Testis (tissue), 3 donors: ENCODE measurements around the gene TBX21. TPM values are rescaled to one million over a fixed set of nuclear protein-coding genes. Genes with fewer than 3 reads are reported as not detected.

Experiments used
- DNase-seq: peaks from one replicate; pipeline ENCODE4 v3.0.0-alpha.2; 2019
- H3K27ac ChIP-seq, 2 donors: fragments of 200-600 bp; sonication (generic); one replicate each; pipeline ENCODE4 v1.5.1; 2019
- H3K27me3 ChIP-seq: fragments of 200-600 bp; sonication (generic); one replicate; pipeline ENCODE4 v1.5.1; 2019
- H3K36me3 ChIP-seq: fragments of 200-600 bp; sonication (generic); one replicate; pipeline ENCODE4 v1.5.1; 2017; ENCODE audit warnings: low read depth; ENCODE audit errors: missing control alignments
- H3K4me1 ChIP-seq: fragments of 200-600 bp; sonication (generic); one replicate; pipeline ENCODE4 v1.5.1; 2019
- H3K4me3 ChIP-seq, 2 donors: fragments of 200-600 bp; sonication (generic); one replicate each; pipeline ENCODE4 v1.5.1; 2017 to 2019
- H3K9me3 ChIP-seq: fragments of 200-600 bp; sonication (generic); one replicate; pipeline ENCODE4 v1.5.1; 2017
- CTCF ChIP-seq, 3 experiments: fragments of 450-650 bp in 2 of 3; fragments of 200-600 bp in 1 of 3; sonication (generic) in 1 of 3; IDR thresholded peaks; one replicate each; pipeline ENCODE4 v1.5.1; 2016 to 2019; ENCODE audit warnings: antibody characterized with exemption in 3 of 3, mild to moderate bottlenecking in 2 of 3, moderate library complexity in 1 of 3
- POLR2A ChIP-seq: fragments of 450-650 bp; IDR thresholded peaks from one replicate; pipeline ENCODE4 v1.6.1; 2017; ENCODE audit warnings: antibody characterized with exemption, mild to moderate bottlenecking, moderate library complexity
- WGBS, 2 donors: methylation state at CpG; one replicate each; pipeline ENCODE4 v1.1.5; 2018; 5-methylcytosine and 5-hydroxymethylcytosine counted together
- intact Hi-C: fragments of 100-400 bp; cut with DNase I; formaldehyde crosslinking; loops from one replicate; pipeline ENCODE4 v1.15.1; 2023; ENCODE audit warnings: low total_unique reads
- polyA plus RNA-seq: library from polyadenylated mRNA; stranded (reverse); fragments of 350-450 nt; fragmentation: Illumina TruSeq; extraction: RNeasy Lipid Tissue Mini Kit (QIAGEN cat#74804); gene quantifications from one replicate; pipeline ENCODE4 v1.2.3, GENCODE V29; 2014; ENCODE audit warnings: low read depth, low replicate concordance; ENCODE audit not compliant: insufficient read depth
- total RNA-seq, 2 donors: library from RNA; depleted of rRNA; stranded (reverse); fragments of >200 nt; gene quantifications; one replicate each; pipeline ENCODE4 v1.2.3, GENCODE V29; 2016

Gene TBX21
- total and polyA plus RNA-seq, 3 donors from 2014 or later: 1.1 to 2.2 (median 1.8) TPM

- WGBS, 2 donors: 83 to 100% methylated on average over 1 of the region's 1 CpG
- no peak for DNase-seq
- Histone ChIP-seq H3K4me3 (no peak overlapping the region), H3K4me1 (peaks cover 8% of the 10 kb centered on the region), H3K9me3 (no peaks in the 10 kb centered on the region), H3K36me3 (no peaks in the 10 kb centered on the region), H3K27ac (peak overlapping the region in 1 of 2 donors; percentile 15), H3K27me3 (no peaks in the 10 kb centered on the region)
- TF ChIP-seq POLR2A (no peak), CTCF (IDR thresholded peaks at IDR 0.05) (no peak)
- intact Hi-C loops: no loop called here
Observed at GRCh38 chr17:47686276-47686635, 46.8 kb upstream of the TBX21 start.

GRCh38 chr17:47686664-47687327, 46.2 kb upstream of the TBX21 start:
- no peaks in the 10 kb centered on the region for H3K36me3 ChIP-seq
- peaks cover 8% of the 10 kb centered on the region for H3K4me1 ChIP-seq
- WGBS, 2 donors: 58 to 63% methylated on average over 7 of the region's 7 CpGs
- TF ChIP-seq CTCF (IDR thresholded peaks at IDR 0.05) (no peak), POLR2A (no peak)
- no peaks in the 10 kb centered on the region for H3K9me3 ChIP-seq
- DNase-seq: no peak
- peak overlapping the region in 1 of 2 donors; percentile 15 for H3K27ac ChIP-seq
- intact Hi-C loops: no loop called here
- H3K27me3 ChIP-seq: no peaks in the 10 kb centered on the region
- no peak overlapping the region for H3K4me3 ChIP-seq

- H3K36me3 ChIP-seq: no peaks in the 10 kb centered on the region
- intact Hi-C loops: no loop called here
- TF ChIP-seq POLR2A: no peak
- no peaks in the 10 kb centered on the region for H3K27me3 ChIP-seq
- H3K4me3 ChIP-seq: no peak overlapping the region
- no peak for DNase-seq
- H3K4me1 ChIP-seq: peaks cover 8% of the 10 kb centered on the region
- H3K9me3 ChIP-seq: no peaks in the 10 kb centered on the region
- H3K27ac ChIP-seq: no peak overlapping the region
Observed at GRCh38 chr17:47687328-47687690, 45.7 kb upstream of the TBX21 start.

GRCh38 chr17:47687748-47688147, 45.3 kb upstream of the TBX21 start:
- no peak overlapping the region for H3K27ac ChIP-seq

GRCh38 chr17:47690121-47690520, 42.9 kb upstream of the TBX21 start:
- 66 to 73% methylated on average over 3 of the region's 3 CpGs for WGBS, 2 donors
- TF ChIP-seq CTCF (IDR thresholded peaks at IDR 0.05): no peak
- TF ChIP-seq POLR2A: no peak
- H3K27ac ChIP-seq: no peak overlapping the region
- H3K4me1 ChIP-seq: peaks cover 15% of the 10 kb centered on the region
- no peaks in the 10 kb centered on the region for H3K9me3 ChIP-seq
- H3K36me3 ChIP-seq: no peaks in the 10 kb centered on the region
- DNase-seq: no peak
- intact Hi-C loops: no loop called here
- H3K27me3 ChIP-seq: no peaks in the 10 kb centered on the region
- H3K4me3 ChIP-seq: no peak overlapping the region

More at GRCh38 chr17:47687748-47688147, 45.3 kb upstream of the TBX21 start:
- Histone ChIP-seq H3K4me3 (no peak overlapping the region), H3K36me3 (no peaks in the 10 kb centered on the region), H3K27me3 (no peaks in the 10 kb centered on the region), H3K9me3 (no peaks in the 10 kb centered on the region), H3K4me1 (peaks cover 9% of the 10 kb centered on the region)
- no peak for DNase-seq
- intact Hi-C loops: no loop called here
- no peak for TF ChIP-seq CTCF (IDR thresholded peaks at IDR 0.05)
- TF ChIP-seq POLR2A: no peak
- 64 to 68% methylated on average over 1 of the region's 1 CpG for WGBS, 2 donors
